Lung (tissue), 12 donors: ENCODE results near the gene EIF3L. TPM values are rescaled to one million over a fixed set of nuclear protein-coding genes. Genes with fewer than 3 reads are reported as not detected.

Experiments used
- ATAC-seq: fragments of 200-7000 bp; cut with Tn5 transposase; one replicate; pipeline ENCODE4 v1.9.1; 2020; ENCODE audit warnings: moderate number of reproducible peaks; ENCODE audit not compliant: insufficient read depth, low FRiP score
- DNase-seq, 3 donors: peaks; one replicate each; pipeline ENCODE4 v3.0.0-alpha.2; 2013 to 2017
- H3K27ac ChIP-seq, 2 donors: one replicate each; pipeline ENCODE4 v1.5.1; 2013; ENCODE audit warnings: mild to moderate bottlenecking in 2 of 2, moderate library complexity in 2 of 2, control low read depth in 1 of 2, inconsistent platforms in 1 of 2, low read depth in 1 of 2, low read length in 1 of 2
- H3K27me3 ChIP-seq, 3 donors: one replicate each; pipeline ENCODE4 v1.5.1; 2013; ENCODE audit warnings: low read length in 2 of 3; ENCODE audit not compliant: control insufficient read depth in 3 of 3, insufficient read depth in 3 of 3
- H3K36me3 ChIP-seq, 4 donors: one replicate each; pipeline ENCODE4 v1.5.1; 2013; ENCODE audit warnings: low read length in 4 of 4, mild to moderate bottlenecking in 1 of 4, moderate library complexity in 1 of 4; ENCODE audit not compliant: control insufficient read depth in 4 of 4, insufficient read depth in 4 of 4
- H3K4me1 ChIP-seq, 5 donors: one replicate each; pipeline ENCODE4 v1.5.1; 2013; ENCODE audit warnings: low read length in 5 of 5, mild to moderate bottlenecking in 2 of 5, moderate library complexity in 1 of 5; ENCODE audit not compliant: control insufficient read depth in 5 of 5, insufficient read depth in 5 of 5
- H3K4me3 ChIP-seq: one replicate; pipeline ENCODE4 v1.5.1; 2013; ENCODE audit warnings: mild to moderate bottlenecking, control low read depth, moderate library complexity
- H3K9ac ChIP-seq, 2 donors: one replicate each; pipeline ENCODE4 v1.5.1; 2013; ENCODE audit warnings: low read length in 2 of 2, control low read depth in 1 of 2; ENCODE audit not compliant: insufficient read depth in 1 of 2
- H3K9me3 ChIP-seq, 4 donors: one replicate each; pipeline ENCODE4 v1.5.1; 2013; ENCODE audit warnings: low read length in 3 of 4, mild to moderate bottlenecking in 1 of 4, moderate library complexity in 1 of 4; ENCODE audit not compliant: control insufficient read depth in 4 of 4, insufficient read depth in 3 of 4
- CTCF ChIP-seq: IDR thresholded peaks from 2 replicates; pipeline ENCODE4 v1.5.1; 2012; ENCODE audit warnings: mild to moderate bottlenecking; ENCODE audit errors: control extremely low read depth, extremely low read depth
- WGBS, 2 donors: extraction: QIAGEN DNeasy Blood & Tissue Kit; methylation state at CpG; one replicate each; pipeline ENCODE4 v1.1.7; 2013; 5-methylcytosine and 5-hydroxymethylcytosine counted together
- polyA plus RNA-seq, 2 donors: library from polyadenylated mRNA; stranded (reverse); fragments of 200-250 nt; gene quantifications; one replicate each; pipeline ENCODE4 v1.2.1, GENCODE V29; 2013
- total RNA-seq, 2 donors: library from RNA; depleted of rRNA in 1 of 2; stranded (reverse); fragments of >200 nt in 1 of 2; gene quantifications; one replicate each; pipeline ENCODE4 v1.2.1, GENCODE V29; 2014 to 2021
- donor health status: control.
- donor health status: control.
- donor health status: Bipolar disorder and iron deficiency.
- donor health status: healthy.
- donor health status: DM: yes; HTN: yes; CAD: no.

Gene EIF3L
- total and polyA plus RNA-seq, 4 donors: 175 to 420 (median 252) TPM

- 64 to 73% methylated on average over 11 of the region's 11 CpGs for WGBS, 2 donors
- peaks cover 8 to 45% (median 12%) of the 10 kb centered on the region in 4 donors for H3K36me3 ChIP-seq
- DNase-seq (no peak), ATAC-seq (no peak)
- H3K27ac ChIP-seq: peak overlapping the region in 1 of 2 donors; percentile 32
- no peaks in the 10 kb centered on the region for H3K9me3 ChIP-seq
- H3K27me3 ChIP-seq: peaks cover 0 to under 1% (median 0%) of the 10 kb centered on the region in 3 donors
- TF ChIP-seq CTCF: peak; percentile 3
- H3K9ac ChIP-seq: no peak overlapping the region
- peaks cover 0 to 21% (median 11%) of the 10 kb centered on the region in 5 donors for H3K4me1 ChIP-seq
- H3K4me3 ChIP-seq: no peak overlapping the region
Measured at GRCh38 chr22:37930270-37930951, 81.2 kb downstream of the EIF3L start.

- H3K4me3 ChIP-seq: no peak overlapping the region
- H3K9me3 ChIP-seq: no peaks in the 10 kb centered on the region
- no peak for ATAC-seq
- no peak for TF ChIP-seq CTCF
- no peak for DNase-seq
- peaks cover 6 to 40% (median 9%) of the 10 kb centered on the region in 4 donors for H3K36me3 ChIP-seq
- 62 to 91% methylated on average over 2 of the region's 2 CpGs for WGBS, 2 donors
- peaks cover 0 to 21% (median 11%) of the 10 kb centered on the region in 5 donors for H3K4me1 ChIP-seq
- H3K27me3 ChIP-seq: no peaks in the 10 kb centered on the region
- H3K27ac ChIP-seq: peak overlapping the region in 1 of 2 donors; percentile 32
- H3K9ac ChIP-seq: no peak overlapping the region
Measured at GRCh38 chr22:37930952-37931440, 81.8 kb downstream of the EIF3L start.

GRCh38 chr22:37931893-37932389, 82.7 kb downstream of the EIF3L start:
- Histone ChIP-seq H3K4me3 (no peak overlapping the region), H3K27me3 (no peaks in the 10 kb centered on the region), H3K9me3 (no peaks in the 10 kb centered on the region), H3K4me1 (peaks cover 0 to 21% (median 11%) of the 10 kb centered on the region in 5 donors), H3K36me3 (peaks cover 2 to 36% (median 6%) of the 10 kb centered on the region in 4 donors), H3K27ac (no peak overlapping the region), H3K9ac (no peak overlapping the region)
- DNase-seq (peak in 2 of 3 donors; percentile 23 to 63), ATAC-seq (peak; percentile 23)
- TF ChIP-seq CTCF: no peak
- 66 to 86% methylated on average over 6 of the region's 6 CpGs for WGBS, 2 donors
